HCT116 (cell line): ENCODE measurements around the gene ARL5C. TPM values are rescaled to one million over a fixed set of nuclear protein-coding genes. Genes with fewer than 3 reads are reported as not detected.

Source experiments
- ATAC-seq: fragments of 200-7000 bp; cut with Tn5 transposase; 2 replicates; pipeline ENCODE4 v1.9.1; 2020; ENCODE audit warnings: mild to moderate bottlenecking, moderate library complexity
- BruUV-seq: library from RNA; stranded (reverse); fragments of 400-500 nt; replicated peaks from 2 replicates; lab custom pipeline; 2021; lab: Mats Ljungman, UMichigan
- CTCF ChIA-PET: fragments of 300-600 bp; sonication (Branson Sonifier 250); formaldehyde crosslinking; loops from one replicate; lab custom pipeline; 2021; ENCODE audit warnings: antibody characterized with exemption; lab: Charles Lee
- POLR2A ChIA-PET: fragments of 300-600, 350-600 bp; sonication (Branson Sonifier 250); formaldehyde crosslinking; loops from one replicate; lab custom pipeline; 2021; ENCODE audit warnings: antibody characterized with exemption; lab: Charles Lee
- RAD21 ChIA-PET, 2 experiments: fragments of 300-600 bp; sonication (Branson Sonifier 250); formaldehyde crosslinking; loops; one replicate each; lab custom pipeline; 2023; ENCODE audit warnings: low total read pairs in 2 of 2; ENCODE audit not compliant: uncharacterized antibody in 2 of 2, unreplicated experiment in 2 of 2, low non-redundant PET in 1 of 2; lab: Charles Lee
- DNase-seq: peaks from one replicate; pipeline ENCODE4 v3.0.0-alpha.2; 2010; ENCODE audit warnings: low read depth, low spot score
- H2AFZ ChIP-seq: fragments of 200-600 bp; shearing (Covaris generic), sonication (generic); 2 replicates; pipeline ENCODE4 v1.6.1; 2017; ENCODE audit warnings: low read depth, mixed run types, mixed read lengths, antibody characterized with exemption, low read length; ENCODE audit not compliant: poor library complexity, severe bottlenecking
- H3K27ac ChIP-seq: 2 replicates; pipeline ENCODE4 v1.5.1; 2012; ENCODE audit warnings: low read depth, low read length
- H3K27me3 ChIP-seq: fragments of 200-600 bp; sonication (generic); 2 replicates; pipeline ENCODE4 v1.6.1; 2016; ENCODE audit warnings: mixed run types, low read length, mixed read lengths; ENCODE audit not compliant: insufficient read depth
- H3K36me3 ChIP-seq, 2 experiments: fragments of 200-500 bp in 1 of 2; fragments of 200-600 bp in 1 of 2; sonication (Bioruptor generic) in 1 of 2; sonication (generic) in 1 of 2; 2 replicates each; pipeline versions ENCODE4 v1.5.1 to v1.6.1; 2014 to 2016; ENCODE audit warnings: low read length in 2 of 2, inconsistent platforms in 1 of 2, mixed read lengths in 1 of 2, mixed run types in 1 of 2; ENCODE audit not compliant: insufficient read depth in 2 of 2, control insufficient read depth in 1 of 2
- H3K4me1 ChIP-seq, 2 experiments: fragments of 200-600 bp in 1 of 2; sonication (generic) in 1 of 2; 2 replicates each; pipeline versions ENCODE4 v1.5.1 to v1.6.1; 2012 to 2017; ENCODE audit warnings: low read length in 2 of 2, inconsistent platforms in 1 of 2, mild to moderate bottlenecking in 1 of 2, mixed read lengths in 1 of 2, mixed run types in 1 of 2, moderate library complexity in 1 of 2; ENCODE audit not compliant: insufficient read depth in 2 of 2, control insufficient read depth in 1 of 2
- H3K4me2 ChIP-seq: fragments of 200-600 bp; sonication (generic); 2 replicates; pipeline ENCODE4 v1.6.1; 2017; ENCODE audit warnings: mixed run types, low read length, mixed read lengths
- H3K4me3 ChIP-seq, 2 experiments: fragments of 200-600 bp in 1 of 2; sonication (generic) in 1 of 2; replicated peaks in 1 of 2; 2 replicates each; pipeline ENCODE4 v1.5.1; 2011 to 2016; ENCODE audit warnings: low read length in 2 of 2, control low read depth in 1 of 2, low read depth in 1 of 2, mild to moderate bottlenecking in 1 of 2, mixed read lengths in 1 of 2, mixed run types in 1 of 2
- H3K79me2 ChIP-seq: fragments of 200-600 bp; sonication (generic); 2 replicates; pipeline ENCODE4 v1.6.1; 2017; ENCODE audit warnings: mild to moderate bottlenecking, mixed run types, low read length, moderate library complexity, mixed read lengths; ENCODE audit not compliant: insufficient read depth
- H3K9ac ChIP-seq: fragments of 200-600 bp; sonication (generic); 2 replicates; pipeline ENCODE4 v1.6.1; 2016; ENCODE audit warnings: low read length, mixed read lengths
- H3K9me2 ChIP-seq: fragments of 200-600 bp; sonication (generic), shearing (Covaris generic); 2 replicates; pipeline ENCODE4 v1.6.1; 2017; ENCODE audit warnings: mixed run types, mild to moderate bottlenecking, moderate library complexity; ENCODE audit not compliant: insufficient read depth
- H3K9me3 ChIP-seq, 2 experiments: fragments of 200-500 bp in 1 of 2; fragments of 200-600 bp in 1 of 2; sonication (Bioruptor generic) in 1 of 2; sonication (generic) in 1 of 2; 2 replicates each; pipeline ENCODE4 v1.6.1; 2014 to 2017; ENCODE audit warnings: low read length in 2 of 2, mixed read lengths in 2 of 2, inconsistent platforms in 1 of 2, low read depth in 1 of 2, mild to moderate bottlenecking in 1 of 2, mixed run types in 1 of 2, moderate library complexity in 1 of 2; ENCODE audit not compliant: control insufficient read depth in 1 of 2, insufficient read depth in 1 of 2
- H4K20me1 ChIP-seq: fragments of 200-600 bp; sonication (generic), shearing (Covaris generic); 2 replicates; pipeline ENCODE4 v1.6.1; 2017; ENCODE audit warnings: mixed run types, mild to moderate bottlenecking, moderate library complexity; ENCODE audit not compliant: insufficient read depth
- CBX3 ChIP-seq: IDR thresholded peaks from 2 replicates; pipeline ENCODE4 v1.6.1; 2012; ENCODE audit warnings: low read depth
- ELF1 ChIP-seq: IDR thresholded peaks from 2 replicates; pipeline ENCODE4 v1.6.1; 2012; ENCODE audit warnings: low read depth, borderline replicate concordance
- EZH2 ChIP-seq: fragments of 200-600 bp; sonication (generic); IDR thresholded peaks from 2 replicates; pipeline ENCODE4 v1.6.1; 2017; ENCODE audit warnings: antibody characterized with exemption, mixed run types
- EZH2phosphoT487 ChIP-seq: fragments of 200-600 bp; IDR thresholded peaks from 2 replicates; pipeline ENCODE4 v1.6.1; 2018; ENCODE audit warnings: antibody characterized with exemption, borderline replicate concordance
- FOSL1 ChIP-seq: IDR thresholded peaks from 2 replicates; pipeline ENCODE4 v1.6.1; 2012; ENCODE audit warnings: low read depth
- POLR2A ChIP-seq: IDR thresholded peaks from 2 replicates; pipeline ENCODE4 v1.7.0; 2011; ENCODE audit warnings: borderline replicate concordance; ENCODE audit not compliant: insufficient read depth, insufficient read length; ENCODE audit errors: extremely low read depth
- SIN3A ChIP-seq: IDR thresholded peaks from 2 replicates; pipeline ENCODE4 v1.6.1; 2012; ENCODE audit warnings: low read depth
- SP1 ChIP-seq: IDR thresholded peaks from 2 replicates; pipeline ENCODE4 v1.6.1; 2012; ENCODE audit warnings: low read depth
- SRF ChIP-seq: IDR thresholded peaks from 2 replicates; pipeline ENCODE4 v1.6.1; 2012; ENCODE audit warnings: low read depth
- TCF7L2 ChIP-seq: IDR thresholded peaks from 2 replicates; pipeline ENCODE4 v1.7.0; 2011; ENCODE audit warnings: borderline replicate concordance, inconsistent platforms; ENCODE audit not compliant: insufficient read depth, insufficient read length; ENCODE audit errors: extremely low read depth
- YY1 ChIP-seq: IDR thresholded peaks from 2 replicates; pipeline ENCODE4 v1.6.1; 2011; ENCODE audit warnings: low read length, low read depth, moderate library complexity, mild to moderate bottlenecking; ENCODE audit not compliant: insufficient replicate concordance; ENCODE audit errors: extremely low read depth
- ZFX ChIP-seq: fragments of 450-650 bp; IDR thresholded peaks from 2 replicates; pipeline ENCODE4 v1.6.1; 2017
- ZNF274 ChIP-seq: fragments of 200-500 bp; sonication (Bioruptor generic); IDR thresholded peaks from 2 replicates; pipeline ENCODE4 v1.6.1; 2014; ENCODE audit warnings: mild to moderate bottlenecking, low read depth, low read length, inconsistent platforms
- intact Hi-C: fragments of 100-400 bp; cut with micrococcal nuclease; formaldehyde crosslinking; loops from 2 replicates; pipeline ENCODE4 v1.10.0; 2022
- total RNA-seq: library from RNA; stranded (reverse); gene quantifications from one replicate; pipeline ENCODE4 v1.2.1, GENCODE V29; 2021; ENCODE audit not compliant: unreplicated experiment
- TF ChIP-seq, protein P1 (sequence below): IDR thresholded peaks from 2 replicates; pipeline ENCODE4 v1.6.1; 2012; ENCODE audit warnings: low read depth
- TF ChIP-seq, protein P2 (sequence below), 3 experiments: fragments of 200-600 bp in 1 of 3; sonication (generic) in 1 of 3; IDR thresholded peaks in 2 of 3; conservative IDR thresholded peaks in 1 of 3; 2 replicates each; pipeline ENCODE4 v1.5.1; 2012 to 2017; ENCODE audit warnings: low read depth in 2 of 3, low read length in 2 of 3, antibody characterized with exemption in 1 of 3, borderline replicate concordance in 1 of 3, control low read depth in 1 of 3, mild to moderate bottlenecking in 1 of 3, mixed read lengths in 1 of 3, mixed run types in 1 of 3, moderate library complexity in 1 of 3; ENCODE audit not compliant: insufficient read depth in 1 of 3

Gene ARL5C
- total RNA-seq, 1 experiment from 2014 or later, result not detected

DNA sequence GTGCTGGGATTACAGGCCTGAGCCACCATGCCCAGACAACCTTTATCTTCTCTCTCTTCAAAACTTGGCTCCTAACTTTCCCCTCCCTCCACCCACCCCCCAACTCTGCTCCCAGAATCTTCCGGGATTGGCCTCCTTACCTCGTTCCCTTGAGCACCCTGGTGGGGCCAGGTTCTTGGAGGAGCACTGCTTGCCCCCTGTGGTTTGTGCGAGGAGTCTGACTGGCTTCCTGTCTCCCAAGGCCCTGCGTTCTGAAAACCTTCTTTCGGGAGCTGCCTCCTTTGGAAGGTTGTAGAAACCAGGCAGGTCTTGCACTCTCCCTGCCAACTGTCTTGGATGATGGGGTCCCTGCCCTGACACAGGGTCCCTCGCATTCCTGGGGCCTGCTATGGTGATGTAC is 34.3 kb downstream of the ARL5C start (continued):
- TF ChIP-seq, protein P1, sequence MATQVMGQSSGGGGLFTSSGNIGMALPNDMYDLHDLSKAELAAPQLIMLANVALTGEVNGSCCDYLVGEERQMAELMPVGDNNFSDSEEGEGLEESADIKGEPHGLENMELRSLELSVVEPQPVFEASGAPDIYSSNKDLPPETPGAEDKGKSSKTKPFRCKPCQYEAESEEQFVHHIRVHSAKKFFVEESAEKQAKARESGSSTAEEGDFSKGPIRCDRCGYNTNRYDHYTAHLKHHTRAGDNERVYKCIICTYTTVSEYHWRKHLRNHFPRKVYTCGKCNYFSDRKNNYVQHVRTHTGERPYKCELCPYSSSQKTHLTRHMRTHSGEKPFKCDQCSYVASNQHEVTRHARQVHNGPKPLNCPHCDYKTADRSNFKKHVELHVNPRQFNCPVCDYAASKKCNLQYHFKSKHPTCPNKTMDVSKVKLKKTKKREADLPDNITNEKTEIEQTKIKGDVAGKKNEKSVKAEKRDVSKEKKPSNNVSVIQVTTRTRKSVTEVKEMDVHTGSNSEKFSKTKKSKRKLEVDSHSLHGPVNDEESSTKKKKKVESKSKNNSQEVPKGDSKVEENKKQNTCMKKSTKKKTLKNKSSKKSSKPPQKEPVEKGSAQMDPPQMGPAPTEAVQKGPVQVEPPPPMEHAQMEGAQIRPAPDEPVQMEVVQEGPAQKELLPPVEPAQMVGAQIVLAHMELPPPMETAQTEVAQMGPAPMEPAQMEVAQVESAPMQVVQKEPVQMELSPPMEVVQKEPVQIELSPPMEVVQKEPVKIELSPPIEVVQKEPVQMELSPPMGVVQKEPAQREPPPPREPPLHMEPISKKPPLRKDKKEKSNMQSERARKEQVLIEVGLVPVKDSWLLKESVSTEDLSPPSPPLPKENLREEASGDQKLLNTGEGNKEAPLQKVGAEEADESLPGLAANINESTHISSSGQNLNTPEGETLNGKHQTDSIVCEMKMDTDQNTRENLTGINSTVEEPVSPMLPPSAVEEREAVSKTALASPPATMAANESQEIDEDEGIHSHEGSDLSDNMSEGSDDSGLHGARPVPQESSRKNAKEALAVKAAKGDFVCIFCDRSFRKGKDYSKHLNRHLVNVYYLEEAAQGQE, result no peak
- TF ChIP-seq, protein P2, sequence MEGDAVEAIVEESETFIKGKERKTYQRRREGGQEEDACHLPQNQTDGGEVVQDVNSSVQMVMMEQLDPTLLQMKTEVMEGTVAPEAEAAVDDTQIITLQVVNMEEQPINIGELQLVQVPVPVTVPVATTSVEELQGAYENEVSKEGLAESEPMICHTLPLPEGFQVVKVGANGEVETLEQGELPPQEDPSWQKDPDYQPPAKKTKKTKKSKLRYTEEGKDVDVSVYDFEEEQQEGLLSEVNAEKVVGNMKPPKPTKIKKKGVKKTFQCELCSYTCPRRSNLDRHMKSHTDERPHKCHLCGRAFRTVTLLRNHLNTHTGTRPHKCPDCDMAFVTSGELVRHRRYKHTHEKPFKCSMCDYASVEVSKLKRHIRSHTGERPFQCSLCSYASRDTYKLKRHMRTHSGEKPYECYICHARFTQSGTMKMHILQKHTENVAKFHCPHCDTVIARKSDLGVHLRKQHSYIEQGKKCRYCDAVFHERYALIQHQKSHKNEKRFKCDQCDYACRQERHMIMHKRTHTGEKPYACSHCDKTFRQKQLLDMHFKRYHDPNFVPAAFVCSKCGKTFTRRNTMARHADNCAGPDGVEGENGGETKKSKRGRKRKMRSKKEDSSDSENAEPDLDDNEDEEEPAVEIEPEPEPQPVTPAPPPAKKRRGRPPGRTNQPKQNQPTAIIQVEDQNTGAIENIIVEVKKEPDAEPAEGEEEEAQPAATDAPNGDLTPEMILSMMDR (IDR thresholded peaks at IDR 0.05 in 2 of 3, conservative IDR thresholded peaks at IDR 0.05 in 1 of 3; ENCODE audit: borderline replicate concordance in 1 of 3, insufficient read depth in 1 of 3, low read depth in 2 of 3, low read length in 2 of 3), result no peak
- no peak for TF ChIP-seq TCF7L2
- TF ChIP-seq EZH2, result no peak
- TF ChIP-seq CBX3, result no peak

DNA sequence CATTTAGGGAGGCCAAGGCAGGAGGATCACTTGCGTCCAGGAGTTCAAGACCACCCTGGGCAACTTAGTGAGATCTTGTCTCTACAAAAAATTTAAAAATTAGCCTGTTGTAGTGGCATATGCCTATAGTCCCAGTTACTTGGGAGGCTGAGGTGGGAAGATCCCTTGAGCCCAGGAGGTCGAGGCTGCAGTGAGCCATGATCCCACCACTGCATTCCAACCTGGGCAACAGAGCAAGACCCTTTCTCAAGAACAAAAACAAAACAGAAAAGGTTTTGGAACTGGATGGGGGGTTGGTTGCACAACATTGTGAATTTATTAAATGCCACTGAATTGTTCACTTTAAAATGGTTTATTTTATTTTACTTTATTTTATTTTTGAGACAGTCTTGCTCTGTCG is 35.8 kb downstream of the ARL5C start:
- ChIA-PET POLR2A (no interaction called here), RAD21 (no interaction called here), CTCF (no interaction called here)
- no TSS peak for BruUV-seq
- Histone ChIP-seq H3K79me2 (no peaks in the 10 kb centered on the region), H3K36me3 (no peaks in the 10 kb centered on the region), H3K9ac (no peak overlapping the region), H3K27me3 (no peaks in the 10 kb centered on the region), H3K27ac (no peak overlapping the region), H2AFZ (no peak overlapping the region), H4K20me1 (no peaks in the 10 kb centered on the region), H3K9me2 (no peaks in the 10 kb centered on the region), H3K9me3 (no peaks in the 10 kb centered on the region), H3K4me3 (no peak overlapping the region), H3K4me2 (no peak overlapping the region), H3K4me1 (peaks cover 0 to 6% of the 10 kb centered on the region in 2 experiments; a peak in 1 of 4 replicates)
- ATAC-seq (no peak), DNase-seq (no peak)
- intact Hi-C loops, result no loop called here
- TF ChIP-seq ZFX, result no peak
- no peak for TF ChIP-seq ELF1
- no peak for TF ChIP-seq FOSL1
- no peak for TF ChIP-seq SRF
- TF ChIP-seq YY1, result no peak
- no peak for TF ChIP-seq ZNF274
- no peak for TF ChIP-seq POLR2A
- TF ChIP-seq EZH2phosphoT487, result no peak
- TF ChIP-seq, protein P1, result no peak
- no peak for TF ChIP-seq SIN3A
- no peak for TF ChIP-seq CBX3
- TF ChIP-seq SP1, result no peak
